HG02981 (cell line): ENCODE measurements around the gene PPIC.

Source experiments
- ATAC-seq: cut with Tn5 transposase; IDR thresholded peaks from one replicate; pipeline ENCODE4 v1.9.1; 2021; ENCODE audit warnings: mild to moderate bottlenecking, moderate library complexity; ENCODE audit not compliant: unreplicated experiment

PPIC gene

GRCh38 chr5:123036391-123037103 lies at the start of gene PPIC:
Gene PPIC (minus strand): TSS chr5:123036725. CDS start chr5:123036625, 100 bp downstream.
- peak; percentile 56 for ATAC-seq

GRCh38 chr5:123085638-123086286 lies 49.2 kb upstream of the PPIC start:
- no peak for ATAC-seq

DNA sequence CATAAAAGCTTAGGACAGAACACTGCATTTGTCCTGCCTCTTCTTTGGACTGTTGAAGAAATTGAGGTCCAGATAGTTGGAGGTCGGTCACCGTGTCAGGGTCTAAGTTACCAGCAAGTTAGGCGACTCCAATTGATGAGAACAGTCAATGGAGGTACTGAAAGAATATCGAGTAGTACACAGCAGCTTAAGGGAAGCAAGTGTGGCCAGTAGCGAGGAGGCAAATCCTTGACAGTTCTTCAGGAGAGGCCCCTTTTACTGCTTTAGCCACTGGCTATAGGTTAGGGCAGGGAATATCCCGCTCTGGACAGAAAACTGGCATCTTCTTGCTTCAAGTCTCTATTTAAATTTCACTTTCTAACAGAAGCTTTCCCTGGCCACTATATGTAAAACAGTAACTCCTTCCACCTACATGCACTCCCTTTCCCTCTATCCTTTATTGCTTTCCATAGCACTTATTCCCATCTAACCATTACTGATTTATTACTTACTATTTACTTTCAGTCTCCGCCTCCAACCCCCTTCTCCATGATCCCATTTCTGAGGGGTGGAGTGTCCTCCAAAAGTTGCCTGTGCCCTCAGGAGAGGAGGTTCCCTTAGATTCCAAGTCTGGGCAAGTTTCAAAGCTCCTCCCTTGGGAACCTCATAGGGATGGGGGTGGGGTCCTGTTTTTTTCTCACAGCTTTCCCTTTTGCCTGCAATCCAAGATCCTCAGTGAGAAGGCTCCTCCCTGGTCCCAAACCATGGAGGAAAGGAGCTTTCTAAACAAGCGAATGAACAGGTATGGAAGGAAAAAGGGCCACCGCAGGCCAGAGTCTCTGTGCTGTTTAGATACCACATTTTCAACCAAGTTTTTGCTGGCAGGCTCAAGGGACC lies 48.4 kb upstream of the PPIC start:
- no peak for ATAC-seq

GRCh38 chr5:123083298-123083697 lies 46.8 kb upstream of the PPIC start:
- no peak for ATAC-seq

DNA sequence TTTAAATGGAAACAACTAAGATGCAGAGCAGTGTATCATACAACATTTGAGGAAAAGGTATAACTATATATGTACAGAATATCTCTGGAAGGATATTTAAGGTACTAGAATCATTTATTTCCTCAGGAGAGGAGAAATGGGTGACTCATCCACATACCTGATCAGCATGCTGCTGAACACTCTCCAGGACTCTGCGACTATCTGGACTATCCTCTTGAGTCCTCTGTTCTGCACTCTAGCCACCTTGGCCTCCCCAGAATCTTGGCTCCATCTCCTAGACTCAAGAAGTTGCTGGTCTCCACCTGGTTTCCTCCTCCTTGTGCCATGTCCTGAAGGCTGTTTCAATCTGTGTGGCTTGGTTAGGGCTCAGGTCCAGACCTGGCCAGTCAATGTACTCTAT lies 43.7 kb upstream of the PPIC start:
- no peak for ATAC-seq

DNA sequence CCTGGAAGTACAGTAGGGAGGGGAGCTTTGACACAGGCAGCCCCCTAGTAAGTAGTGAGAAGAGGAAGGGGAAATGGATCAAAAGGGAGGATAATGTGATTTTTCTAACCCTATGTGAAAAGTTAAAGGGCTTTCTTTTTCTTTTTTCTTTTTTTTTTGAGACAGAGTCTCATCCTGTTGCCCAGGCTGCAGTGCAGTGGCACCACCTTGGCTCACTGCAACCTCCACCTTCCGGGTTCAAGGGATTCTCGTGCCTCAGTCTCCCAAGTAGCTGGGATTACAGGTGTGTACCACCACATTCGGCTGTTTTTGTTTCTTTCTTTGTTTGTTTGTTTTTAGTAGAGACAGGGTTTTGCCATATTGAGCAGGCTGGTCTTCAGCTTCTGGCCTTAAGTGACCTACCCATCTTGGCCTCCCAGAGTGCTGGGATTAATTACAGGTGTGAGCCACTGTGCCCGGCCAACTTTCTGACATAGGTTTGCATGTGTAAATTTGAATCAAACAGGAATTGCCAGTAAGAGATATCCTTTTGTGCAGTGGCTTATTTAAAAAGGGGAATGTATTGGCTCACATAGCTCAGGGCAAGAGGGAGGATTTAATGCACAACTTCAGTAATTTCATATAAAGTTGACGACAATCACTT lies 39.1 kb upstream of the PPIC start:
- ATAC-seq: no peak

DNA sequence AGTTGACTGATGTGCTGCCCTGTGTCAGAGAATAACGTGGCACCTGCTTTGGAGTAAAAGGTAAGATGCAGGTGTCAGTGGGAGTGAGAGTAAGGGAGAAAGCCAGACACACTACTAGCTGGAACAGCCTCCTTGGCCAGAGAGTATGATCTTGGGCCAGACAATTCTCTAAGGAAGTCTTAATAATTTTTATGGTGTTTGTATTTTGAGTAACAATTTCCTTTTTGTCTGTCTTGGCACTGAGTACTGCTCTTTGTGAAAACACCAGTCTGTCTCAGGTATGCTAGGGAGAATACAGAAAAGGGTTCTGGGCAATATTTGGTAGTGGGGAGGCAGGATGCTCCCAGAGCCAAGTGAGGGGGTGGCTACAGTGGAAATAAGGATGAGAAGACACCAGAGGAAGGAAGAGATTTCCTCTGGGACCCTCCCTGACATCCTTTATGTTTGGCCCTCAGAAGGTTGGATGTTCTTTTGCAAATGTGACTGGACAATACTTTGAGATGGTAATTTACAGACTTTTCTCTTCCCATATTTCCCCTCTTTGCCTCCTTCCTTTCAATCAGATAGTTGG lies 31.9 kb upstream of the PPIC start:
- ATAC-seq: no peak

DNA sequence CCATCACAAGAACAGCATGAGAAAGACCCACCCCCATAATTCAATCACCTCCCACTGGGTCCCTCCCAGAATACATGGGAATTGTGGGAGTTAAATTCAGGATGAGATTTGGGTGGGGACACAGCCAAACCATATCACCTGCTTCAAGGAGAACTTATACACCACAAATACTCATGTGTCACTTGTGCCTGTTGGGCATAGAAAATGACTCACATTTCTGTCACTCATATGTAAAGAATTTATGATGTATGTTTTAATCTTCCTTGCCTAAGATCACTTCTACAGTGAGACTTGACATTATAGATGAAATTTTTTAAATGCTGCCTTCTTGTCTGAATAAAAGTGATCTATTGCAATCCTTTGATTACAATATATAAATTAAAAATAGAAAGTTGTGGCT lies 29.5 kb upstream of the PPIC start:
- no peak for ATAC-seq

- ATAC-seq: no peak
These were observed 22.9 kb upstream of the PPIC start for GRCh38 chr5:123059455-123059854.

DNA sequence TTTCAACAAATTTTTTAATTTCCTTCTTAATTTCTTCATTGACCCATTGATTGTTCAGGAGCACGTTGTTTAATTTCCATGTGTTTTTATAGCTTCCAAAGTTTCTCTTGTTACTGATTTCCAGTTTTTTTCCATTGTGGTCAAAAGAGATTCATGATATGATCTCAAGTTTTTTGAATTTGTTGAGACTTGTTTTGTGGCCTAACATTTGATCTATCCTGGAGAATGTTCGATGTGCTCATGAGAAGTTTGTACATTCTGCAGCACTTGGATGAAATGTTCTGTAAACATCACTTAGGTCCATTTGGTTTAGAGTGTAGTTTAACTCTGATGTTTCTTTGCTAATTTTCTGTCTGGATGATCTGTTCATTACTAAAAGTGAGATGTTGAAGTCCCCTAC lies 14.7 kb upstream of the PPIC start:
- no peak for ATAC-seq

DNA sequence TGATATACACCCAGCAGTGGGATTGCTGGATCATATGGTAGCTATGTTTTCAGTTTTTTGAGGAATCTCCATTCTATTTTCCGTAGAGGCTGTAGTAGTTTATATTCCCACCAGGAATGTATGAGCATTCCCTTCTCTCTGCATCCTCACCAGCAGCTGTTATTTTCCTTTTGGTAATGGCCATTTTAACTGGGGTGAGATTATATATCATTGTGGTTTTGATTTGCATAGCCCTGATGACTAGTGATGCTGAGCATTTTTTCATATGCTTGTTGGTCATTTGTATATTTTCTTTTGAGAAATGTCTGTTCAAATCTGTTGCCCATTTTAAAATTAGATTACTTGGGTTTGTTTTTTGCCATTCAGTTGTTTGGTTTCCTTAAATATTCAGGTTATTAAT lies 11.2 kb upstream of the PPIC start:
- ATAC-seq: no peak

- ATAC-seq: no peak
These were observed 9.7 kb upstream of the PPIC start for GRCh38 chr5:123046222-123046621.

DNA sequence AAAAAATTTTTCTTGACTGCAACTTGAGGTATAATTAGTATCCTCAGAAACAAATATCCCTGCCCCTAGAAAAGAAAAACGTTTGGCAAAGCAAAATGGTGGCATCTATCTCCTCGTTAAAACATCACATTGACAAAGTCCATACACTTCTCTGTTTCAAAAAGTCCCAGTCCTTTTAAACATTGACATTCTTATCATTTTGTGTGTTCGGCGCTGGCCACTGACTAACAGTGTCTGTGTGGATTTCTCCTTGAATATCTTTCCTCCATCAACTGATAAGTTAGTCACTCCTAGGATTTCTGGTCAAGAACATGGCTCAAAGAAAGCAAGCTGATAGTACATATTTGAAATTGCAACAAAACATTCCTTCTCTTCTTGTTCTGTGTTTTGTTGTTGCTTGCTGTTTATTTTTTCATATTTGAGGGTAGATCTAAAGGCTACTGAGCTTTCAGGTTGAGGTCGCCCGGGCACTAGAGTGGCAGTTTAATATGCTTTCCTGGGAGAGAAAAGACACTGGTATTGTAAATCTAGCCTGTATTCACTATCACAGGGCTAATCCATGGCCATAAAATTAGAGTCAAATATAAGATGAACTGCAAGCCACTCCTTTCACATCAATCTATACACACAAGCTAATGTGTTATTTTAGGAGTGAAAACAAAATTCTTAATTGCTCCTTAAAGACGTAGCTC lies 8.5 kb upstream of the PPIC start:
- no peak for ATAC-seq

- no peak for ATAC-seq
These were observed 3.1 kb upstream of the PPIC start for GRCh38 chr5:123039673-123040072.

GRCh38 chr5:123037104-123037418 lies 536 bp upstream of the PPIC start:
- ATAC-seq: no peak

GRCh38 chr5:123035918-123036390 lies 571 bp downstream of the PPIC start:
- ATAC-seq: peak; percentile 25

DNA sequence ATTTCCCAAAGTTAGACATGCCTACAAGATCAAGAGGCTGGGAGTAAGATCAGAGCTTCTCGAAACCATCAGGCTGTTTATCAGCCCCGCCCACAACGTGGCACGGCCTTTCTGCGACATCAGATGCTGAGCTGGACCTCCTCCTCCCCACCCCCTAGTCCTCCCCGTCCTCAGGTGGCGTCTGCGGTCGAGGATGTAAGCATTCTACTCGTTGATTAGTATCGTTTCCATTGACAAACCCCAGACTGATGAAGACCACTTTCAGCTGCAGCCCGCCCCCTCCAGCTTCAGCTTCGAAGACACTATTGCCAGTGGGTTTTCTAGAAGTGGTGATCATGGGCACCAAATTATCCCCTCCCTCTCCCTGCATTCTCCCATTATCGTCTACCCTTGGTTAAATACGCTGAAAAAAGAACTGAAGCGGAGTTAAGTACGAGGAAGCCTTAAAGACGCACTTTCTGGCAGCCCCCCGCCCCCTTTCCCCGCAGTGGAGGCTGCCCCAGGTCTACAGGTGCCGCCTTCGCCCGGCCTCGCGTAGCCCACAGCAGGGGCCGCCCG lies 1.1 kb downstream of the PPIC start:
- no peak for ATAC-seq

DNA sequence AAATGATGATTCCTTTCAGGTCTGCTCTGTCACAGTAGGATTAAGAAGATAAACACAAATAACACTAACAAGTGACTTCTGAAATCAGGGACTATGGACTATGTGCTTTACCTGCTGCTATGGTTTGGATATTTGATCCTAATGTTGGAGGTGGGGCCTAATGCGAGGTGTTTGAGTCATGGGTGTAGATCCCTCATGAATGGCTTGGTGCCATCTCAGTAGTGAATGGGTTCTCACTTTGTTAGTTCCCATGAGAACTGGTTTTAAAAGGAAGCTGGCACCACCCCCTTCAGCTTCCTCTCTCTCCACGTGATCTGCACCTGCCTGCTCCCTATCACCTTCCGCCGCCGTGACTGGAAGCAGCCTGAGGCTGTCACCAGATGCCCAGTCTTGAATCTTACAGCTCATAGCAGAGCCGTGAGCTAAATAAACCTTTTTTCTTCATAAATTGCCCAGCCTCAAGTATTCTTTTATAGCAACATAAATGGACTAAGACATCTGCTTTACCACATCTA lies 3.3 kb downstream of the PPIC start:
- ATAC-seq: no peak

- no peak for ATAC-seq
These were observed 8.3 kb downstream of the PPIC start for GRCh38 chr5:123028222-123028621.

DNA sequence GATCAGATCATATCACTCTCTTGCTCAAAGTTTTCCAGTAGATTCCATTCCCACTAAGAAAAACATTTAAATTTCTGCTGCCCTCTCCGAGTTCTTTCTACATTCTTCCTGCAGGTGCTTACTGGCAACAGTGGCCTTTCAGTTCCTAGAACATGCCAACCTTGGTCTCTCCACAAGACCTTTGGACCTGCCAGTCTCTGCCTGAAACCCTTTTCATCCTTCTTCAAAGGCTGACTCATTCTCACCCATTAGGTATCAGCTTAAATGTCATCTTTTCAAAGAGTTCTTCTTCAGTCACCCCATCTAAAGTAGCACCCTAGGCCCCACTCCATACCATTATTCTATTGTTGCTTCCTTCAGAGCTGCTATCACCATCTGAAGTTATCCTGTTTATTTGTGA lies 21.8 kb downstream of the PPIC start:
- ATAC-seq: no peak
